Amniotic stem cell (primary cell): Measurements from ENCODE around the gene MALL.
"Not testable (repeated sequence)": the region's sequence is repeated elsewhere in the genome, so short reads cannot be mapped to it uniquely, and the experiment has no call there.

Source experiments
- DNase-seq: peaks from one replicate; lab custom pipeline; 2025; lab: John Stamatoyannopoulos, UW

MALL gene

DNA sequence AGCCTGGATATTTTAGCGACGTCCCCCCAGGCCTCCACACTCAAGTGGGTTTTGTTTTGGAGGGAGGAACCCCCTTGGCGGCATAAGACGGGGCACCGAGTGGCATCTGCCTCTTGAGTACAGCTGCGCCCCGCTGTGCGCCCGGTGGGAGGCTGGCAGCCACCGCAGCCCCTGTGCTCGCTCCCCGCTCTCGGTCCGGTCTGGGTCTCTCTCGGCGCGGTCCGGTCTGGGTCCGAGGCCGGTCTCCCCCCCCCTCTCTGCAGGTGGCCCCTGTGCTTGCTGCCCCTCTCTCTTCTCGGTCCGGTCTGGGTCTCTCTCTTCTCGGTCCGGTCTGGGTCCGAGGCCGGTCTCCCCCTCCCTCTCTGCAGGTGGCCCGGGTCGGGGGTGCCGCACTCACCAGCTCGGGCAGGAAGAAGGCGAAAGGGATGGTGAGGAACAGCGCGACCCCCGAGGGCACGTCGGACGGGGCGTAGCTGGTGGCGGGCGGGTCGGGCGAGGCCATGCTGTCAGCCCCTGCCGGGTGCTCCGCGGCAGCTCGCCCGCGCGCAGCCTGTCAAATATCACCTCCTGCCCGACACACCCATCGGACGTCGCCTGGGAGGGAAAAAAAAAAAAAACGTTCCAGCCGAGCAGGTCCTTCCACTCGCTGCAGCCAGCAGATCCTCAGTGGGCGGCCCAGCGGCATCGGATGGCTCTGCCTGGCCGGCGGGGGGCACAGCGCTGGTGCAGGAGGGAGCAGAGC lies at the start of gene MALL:
Gene MALL (minus strand): TSS at position 532 of the 742 bp plus-strand sequence. CDS start 30 bp downstream, at position 502.
- no peak for DNase-seq

DNA sequence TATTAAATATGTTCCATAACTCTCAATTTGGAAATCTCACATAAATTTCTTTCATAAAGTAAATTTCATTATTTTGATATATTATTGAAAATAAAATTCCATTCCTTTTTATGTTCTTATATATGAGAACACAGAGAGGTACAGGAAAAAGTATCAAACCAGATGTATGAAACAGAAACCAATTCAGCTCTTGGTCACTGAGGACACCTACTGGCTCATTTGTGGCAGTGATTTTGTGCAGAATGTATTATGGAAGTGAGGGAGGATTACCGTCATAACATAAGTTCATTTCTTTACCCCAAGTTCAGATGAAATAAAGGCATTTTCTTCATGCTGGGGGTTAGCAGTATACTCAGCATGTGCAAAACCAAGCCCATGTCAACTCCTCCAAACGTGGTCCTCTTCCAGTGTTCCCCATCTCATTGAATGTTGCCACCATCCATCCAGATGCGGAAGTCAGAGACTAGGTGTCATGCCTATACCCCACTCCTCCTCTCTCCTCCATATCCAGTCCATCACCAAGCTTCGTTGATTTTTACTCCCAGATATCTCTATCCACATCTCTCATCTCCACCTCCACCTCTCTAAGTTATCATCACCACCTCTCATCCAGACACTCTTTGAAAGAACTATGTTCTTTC lies 41.7 kb upstream of the MALL start:
- peak; percentile 41 for DNase-seq

DNA sequence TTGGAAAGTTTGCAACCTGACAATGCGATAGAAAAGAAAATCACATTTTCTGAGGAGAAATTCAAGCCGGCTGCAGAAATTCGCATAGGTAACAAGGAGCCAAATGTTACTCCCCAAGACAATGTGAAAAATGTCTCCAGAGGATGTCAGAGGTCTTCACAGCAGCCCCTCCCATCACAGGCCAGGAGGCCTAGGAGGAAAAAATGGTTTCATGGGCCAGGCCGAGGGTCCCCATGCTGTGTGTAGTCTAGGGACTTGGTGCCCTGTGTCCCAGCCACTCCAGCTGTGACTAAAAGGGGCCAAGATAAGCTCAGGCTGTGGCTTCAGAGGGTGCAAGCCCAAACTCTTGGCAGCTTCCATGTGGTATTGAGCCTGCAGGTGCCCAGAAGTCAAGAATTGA lies 39.2 kb upstream of the MALL start:
- not testable (repeated sequence) for DNase-seq

DNA sequence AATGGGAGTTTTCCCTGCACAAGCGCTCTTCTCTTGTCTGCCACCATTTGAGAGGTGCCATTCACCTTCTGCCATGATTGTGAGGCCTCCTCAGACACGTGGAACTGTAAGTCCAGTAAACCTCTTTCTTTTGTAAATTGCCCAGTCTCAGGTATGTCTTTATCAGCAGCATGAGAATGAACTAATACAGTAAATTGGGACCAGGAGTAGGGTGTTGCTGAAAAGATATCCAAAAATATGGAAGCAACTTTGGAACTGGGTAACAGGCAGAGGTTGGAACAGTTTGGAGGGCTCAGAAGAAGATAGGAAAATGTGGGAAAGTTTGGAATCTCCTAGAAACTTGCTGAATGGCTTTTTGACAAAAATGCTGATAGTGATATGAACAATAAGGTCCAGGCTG lies 38.6 kb upstream of the MALL start:
- DNase-seq: not testable (repeated sequence)

DNA sequence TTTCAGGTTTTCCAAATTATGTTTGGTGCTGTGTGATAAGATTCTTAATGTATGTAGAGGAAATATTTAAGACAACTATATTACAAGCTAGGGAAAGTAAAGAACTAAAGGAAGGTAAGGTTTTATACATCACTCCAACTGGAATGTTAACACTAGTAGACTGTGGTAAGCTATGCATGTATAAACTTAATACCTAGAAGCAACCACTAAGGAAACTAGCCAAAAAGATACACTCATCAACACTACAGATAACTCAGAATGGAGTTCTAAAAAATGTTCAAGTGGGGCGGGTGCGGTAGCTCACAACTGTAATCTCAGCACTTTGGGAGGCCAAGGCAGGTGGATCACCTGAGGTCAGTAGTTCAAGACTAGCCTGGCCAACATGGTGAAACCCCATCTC lies 37.8 kb upstream of the MALL start:
- DNase-seq: no peak

DNA sequence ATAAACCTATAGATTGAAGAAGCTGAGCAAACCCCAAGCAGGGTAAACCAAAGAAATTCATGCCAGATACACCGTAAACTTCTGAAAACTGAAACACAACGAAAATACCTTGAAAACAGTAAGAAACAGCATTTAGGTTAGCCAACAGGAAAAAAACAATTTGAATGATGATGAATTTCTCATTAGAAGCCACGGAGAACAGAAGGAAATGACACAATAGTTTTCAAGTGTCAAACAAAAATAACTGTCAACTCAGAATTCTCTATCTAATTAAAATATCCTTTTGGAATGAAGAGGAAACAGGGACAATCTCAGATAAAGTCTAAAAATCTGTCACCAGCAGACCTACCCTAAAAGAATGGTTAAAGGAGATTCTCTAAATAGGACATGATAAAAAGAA lies 37.3 kb upstream of the MALL start:
- no peak for DNase-seq

DNA sequence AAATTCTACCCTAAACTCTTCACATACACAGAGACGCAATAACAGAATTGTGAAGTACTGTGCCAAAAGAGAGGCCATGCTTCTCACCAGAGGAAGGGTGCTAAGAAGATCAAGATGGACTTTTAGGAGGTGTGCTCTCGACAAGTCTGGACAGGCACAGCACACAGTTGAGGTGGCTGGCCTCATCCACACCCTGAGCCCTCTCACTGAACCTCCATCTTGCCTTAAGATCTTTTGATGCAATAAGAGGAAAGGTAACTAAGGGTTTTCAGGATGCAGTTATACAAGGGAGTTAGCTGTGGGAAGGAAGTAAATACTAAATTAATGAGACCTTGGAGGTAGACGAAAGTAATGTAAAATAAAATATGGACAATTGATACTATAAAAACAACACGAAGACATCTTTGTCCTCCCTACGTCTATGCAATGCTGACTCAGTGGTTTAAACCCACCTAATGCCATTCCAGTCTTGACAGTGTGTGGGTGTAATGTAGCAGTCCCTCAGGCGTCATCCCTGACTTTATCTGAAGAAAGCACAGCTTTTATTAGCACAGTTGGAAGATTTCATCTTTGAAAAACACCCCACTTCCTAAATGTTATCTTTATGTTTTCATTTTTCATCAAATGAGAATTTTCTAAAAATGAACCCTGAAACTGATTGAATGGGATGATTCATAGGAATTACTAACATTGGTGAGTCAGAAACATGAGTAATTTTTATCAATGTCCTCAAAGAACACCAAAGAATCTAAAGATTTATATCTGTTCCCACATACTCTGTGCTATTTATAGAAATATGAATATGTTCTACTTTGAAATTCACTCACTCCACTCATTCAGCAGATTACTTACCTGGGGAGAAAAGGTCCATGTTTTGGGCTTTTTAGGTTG lies 34.0 kb upstream of the MALL start:
- DNase-seq: peak; percentile 52

DNA sequence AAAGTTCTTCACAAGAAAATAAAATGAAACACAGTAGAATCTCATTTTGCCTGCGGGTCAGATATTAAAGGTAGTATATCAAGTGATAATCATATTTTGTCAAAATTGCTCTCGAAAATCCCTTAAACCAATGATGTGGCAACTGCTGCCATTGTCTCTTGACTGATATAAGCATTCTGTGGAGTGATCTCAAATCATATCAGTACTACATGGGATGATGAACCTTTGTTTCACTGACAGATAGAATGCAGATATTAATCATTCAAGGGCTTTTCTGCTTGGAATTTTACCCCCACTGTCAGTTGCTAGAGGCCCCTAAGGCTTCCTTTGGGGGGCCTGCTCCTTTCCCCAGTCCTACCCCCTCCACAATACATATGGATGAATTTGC lies 31.3 kb upstream of the MALL start:
- no peak for DNase-seq

DNA sequence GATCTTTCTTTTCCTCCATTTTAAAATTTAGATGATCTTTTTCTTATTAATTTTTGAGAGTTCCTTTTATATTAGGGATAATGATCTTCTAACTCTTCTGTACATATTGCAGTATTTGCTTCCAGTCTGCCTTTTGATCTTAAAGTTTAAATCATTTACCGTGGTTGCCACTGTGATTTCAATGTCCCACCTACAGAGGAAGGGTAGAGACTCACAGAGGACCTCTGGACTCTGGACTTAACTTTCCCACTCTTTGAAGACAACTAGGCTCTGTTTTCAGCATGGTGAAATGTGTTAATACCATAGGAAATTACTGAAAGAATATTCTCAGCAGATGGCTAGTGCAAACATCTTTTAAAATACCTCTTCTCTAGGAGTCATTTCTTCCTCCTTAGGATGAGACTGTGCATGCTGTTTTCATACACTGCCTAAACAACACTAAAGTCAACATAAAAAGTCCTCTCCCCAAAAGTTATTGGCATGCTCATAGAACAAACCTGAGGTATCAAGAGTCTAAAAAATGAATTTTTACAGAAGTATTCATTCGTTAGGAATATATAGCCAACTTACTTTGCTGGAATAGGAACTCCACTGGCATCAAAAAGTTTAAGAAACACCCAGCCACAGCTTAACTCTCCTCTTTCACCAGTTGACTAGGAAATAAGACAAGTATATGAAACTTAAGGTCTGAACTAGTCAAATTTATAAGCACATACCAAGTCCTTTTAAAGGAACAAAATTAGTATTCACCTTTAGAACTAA lies 30.7 kb upstream of the MALL start:
- no peak for DNase-seq

DNA sequence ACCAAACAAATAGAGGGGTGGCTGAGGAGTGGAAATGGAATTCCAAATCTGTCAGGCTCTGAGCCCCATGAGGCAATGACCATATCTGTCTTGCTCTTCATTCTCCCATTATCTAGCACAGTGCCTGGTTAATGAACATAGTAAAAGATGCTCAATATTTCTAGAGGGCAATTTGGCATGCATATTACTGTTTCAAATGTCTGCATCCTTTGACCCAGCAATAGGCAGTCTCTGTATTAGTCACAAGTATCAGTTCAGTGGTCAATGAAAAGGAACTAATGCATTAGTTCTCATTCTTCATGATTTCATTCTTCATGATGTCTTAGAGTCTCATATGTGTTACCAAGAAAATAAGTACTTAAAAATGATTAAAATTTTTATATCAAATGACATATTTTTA lies 28.4 kb upstream of the MALL start:
- DNase-seq: no peak

DNA sequence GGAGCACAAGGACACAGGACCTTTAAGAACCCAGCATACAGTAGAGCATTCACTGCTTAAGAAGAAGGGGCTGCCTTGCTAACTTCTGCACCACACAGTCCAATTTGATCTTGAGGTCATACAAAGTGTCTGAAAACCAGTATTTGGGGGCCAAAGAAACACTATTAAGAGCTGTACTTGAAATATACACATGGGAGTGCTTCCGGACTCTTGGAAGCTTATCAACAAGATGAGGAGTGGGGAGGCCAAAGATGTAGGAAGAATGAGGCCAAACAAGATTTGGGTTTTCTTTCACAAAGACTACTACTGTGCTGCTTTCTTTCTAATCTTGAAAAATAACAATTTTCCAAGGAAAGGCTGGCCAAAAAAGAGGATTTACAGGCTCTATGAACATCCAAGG lies 24.8 kb upstream of the MALL start:
- DNase-seq: no peak

DNA sequence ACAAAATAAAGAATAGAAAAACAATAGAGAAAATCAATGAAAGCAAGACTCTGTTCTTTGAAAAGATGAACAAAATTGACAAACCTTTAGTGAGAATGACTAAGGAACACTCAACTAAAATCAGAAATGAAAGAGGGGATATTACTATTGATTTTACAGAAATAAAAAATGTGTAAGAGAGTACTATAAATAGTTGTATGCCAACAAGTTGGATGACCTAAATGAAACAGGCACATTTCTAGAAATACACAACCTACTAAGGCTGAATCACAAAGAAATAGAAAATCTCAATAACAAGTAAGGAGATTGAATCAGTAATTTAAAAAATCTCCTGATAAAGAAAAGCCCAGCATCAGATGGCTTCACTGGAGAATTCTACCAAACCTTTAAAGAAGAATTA lies 18.4 kb upstream of the MALL start:
- no peak for DNase-seq

DNA sequence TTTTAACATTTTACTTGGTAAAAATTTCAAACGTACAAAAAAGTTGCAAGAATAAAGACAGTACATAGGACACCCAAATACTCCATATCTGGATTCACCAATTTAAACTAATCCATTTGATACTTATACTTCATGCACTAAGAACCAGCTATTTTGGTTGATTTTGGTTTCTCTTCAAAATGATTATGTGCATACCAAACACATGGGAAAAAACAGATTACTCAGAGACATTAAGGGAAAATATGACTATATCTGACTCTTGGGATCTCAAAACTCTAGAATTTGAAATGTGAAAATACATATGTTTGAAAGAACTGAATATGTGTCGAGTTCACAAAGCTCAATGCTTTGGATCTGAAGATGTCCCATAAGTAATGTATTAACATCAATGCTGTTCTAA lies 15.5 kb upstream of the MALL start:
- DNase-seq: no peak

DNA sequence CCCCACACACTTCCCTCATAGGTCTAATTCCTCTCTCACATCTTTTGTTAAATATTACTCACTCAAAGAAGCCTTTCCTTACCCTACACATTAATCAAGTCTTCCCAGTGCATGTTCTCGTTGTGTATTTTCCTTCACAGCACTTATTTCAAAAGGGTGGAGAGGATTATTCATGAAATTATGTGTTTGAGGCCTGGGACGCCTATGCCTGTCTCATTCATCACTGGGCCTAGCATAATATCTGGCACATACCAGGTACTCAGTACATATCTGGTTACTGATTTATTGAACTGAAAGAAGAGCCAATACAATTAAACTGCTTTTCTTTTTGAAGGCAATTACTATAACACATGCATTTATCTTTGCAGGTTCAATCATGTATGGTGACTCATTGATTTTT lies 15.1 kb upstream of the MALL start:
- DNase-seq: no peak

DNA sequence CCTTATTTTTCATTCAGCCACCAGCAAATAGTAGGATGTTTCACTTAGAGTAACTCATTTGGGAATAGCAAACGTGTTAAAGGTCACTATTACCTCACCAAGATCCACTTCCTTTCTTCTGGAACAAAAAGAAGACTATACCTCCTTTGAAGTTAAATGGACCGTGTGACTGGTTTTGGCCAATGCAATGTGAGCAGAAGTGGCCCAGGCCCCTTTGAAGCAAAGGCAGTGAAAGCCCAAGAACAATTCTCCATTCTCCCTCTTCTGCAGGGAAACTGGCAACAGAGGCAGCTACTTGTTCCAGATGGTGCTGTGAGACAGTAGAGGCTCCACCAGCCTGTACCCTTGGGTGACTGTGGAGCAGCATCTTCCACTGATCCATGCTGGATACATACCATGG lies 11.3 kb upstream of the MALL start:
- no peak for DNase-seq

DNA sequence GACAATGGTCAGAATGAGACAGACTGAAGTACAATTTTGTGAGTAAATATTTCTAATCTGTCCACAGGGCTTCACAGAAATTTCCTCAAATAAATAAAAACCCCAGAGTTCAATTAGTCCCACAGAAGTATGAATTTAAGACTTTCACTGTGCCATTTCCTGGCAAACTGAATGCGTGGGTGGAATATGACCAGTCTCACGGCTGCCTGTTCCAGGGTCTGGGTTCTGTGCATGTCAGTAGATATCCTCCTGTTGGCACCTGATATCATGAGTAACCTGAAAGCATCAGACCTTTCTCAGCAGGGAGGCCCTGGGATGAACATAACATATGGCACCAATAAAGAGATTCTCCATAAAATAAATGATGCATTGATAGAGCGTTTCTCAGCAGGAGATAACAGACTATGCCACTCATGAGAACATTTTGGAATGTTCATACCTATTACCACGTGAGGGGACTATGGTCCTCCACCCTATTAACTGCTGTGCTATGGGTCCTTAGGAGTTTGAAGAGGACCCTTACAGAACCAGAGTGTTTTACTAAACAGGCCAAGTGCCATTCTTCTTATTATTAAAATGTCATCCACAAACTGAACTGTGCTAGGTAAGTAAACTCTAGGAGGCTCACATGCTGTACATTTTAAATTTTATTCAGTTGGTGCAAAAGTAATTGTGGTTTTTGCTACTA lies 10.6 kb upstream of the MALL start:
- no peak for DNase-seq

DNA sequence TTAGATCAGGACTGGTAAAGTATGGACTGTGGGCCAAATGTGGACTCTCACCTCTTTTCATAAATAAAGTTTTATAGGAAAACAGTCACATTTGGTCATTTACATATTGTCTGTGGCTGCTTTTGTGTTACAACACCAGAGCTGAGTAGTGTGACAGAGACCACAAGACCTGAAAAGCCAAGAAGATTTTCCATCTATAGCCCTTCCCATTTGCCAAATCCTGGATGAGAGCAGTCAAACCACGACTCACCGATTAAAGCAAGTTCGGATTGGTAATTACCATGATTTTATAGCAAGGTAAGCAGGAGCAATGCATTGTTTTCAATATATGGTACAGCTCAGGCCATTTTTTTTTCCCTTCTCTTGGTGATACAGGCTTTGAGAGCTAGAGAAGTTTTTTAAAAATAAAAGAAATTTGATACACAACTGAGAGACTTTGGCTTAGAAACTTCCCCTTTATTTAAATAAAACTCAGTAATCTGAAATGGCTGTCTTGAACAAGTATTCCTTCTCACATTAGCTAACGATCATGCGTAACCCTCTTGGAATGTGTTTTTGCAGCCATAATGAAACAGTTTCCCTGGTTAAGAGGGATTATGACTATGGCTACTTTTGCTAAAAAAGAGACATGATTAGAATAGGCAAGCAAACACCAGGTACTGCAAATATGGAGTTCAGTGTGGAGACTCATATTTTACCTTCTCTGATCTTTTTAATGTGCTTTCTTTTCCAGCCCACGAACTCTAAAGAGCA lies 9.5 kb upstream of the MALL start:
- no peak for DNase-seq

DNA sequence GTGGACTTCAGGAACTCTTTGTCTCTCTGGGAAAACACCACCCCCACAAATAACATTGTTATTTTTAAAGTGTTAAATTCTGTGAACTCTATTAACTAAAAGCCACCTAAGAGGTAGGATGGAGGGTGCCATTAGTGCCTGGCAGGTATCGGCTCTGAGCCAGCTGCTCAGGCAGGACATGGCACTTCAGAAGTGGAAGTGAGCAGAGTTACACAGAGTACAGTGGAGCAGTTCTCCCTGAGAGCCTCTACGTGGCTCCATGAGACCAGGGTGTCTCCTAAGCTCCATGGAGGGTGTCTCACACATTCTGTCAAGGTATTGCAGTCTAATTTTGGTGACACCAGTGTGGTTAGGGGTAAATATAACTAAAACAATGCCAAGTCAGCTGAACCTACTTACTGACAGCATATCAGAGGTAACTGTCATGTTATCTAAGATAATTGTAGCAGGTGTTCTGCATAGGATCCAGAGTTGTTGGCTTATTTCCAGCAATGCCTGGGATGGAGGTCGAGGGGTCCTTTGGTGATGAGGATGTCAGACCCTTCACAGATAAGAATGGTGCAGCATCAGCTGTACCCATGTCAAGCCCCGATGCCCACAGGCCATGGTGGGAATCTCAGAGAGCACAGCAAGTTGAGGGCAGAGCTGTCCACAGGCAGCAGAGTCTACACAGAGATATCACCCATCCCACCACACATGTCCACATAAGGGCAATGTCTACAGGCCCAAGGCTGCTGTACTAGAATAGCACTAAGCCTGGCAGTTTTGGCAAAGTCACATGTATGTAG lies 8.6 kb upstream of the MALL start:
- no peak for DNase-seq

DNA sequence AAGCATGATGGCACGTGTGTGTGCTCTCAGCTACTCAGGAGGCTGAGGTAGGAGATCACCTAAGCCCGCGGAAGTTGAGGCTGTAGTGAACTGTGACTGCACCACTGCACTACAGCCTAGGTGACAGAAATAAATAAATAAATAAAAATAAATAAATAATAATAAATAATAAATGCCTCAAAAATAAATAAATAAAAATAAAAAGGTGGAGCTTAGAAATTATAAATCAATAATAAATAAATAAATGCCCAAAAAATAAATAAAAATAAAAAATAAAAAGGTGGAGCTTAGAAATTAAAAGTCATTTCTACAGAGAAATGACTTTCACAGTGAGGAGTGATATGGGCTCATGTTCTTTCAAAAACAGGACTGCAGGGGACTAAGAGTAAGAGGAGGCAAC lies 6.0 kb upstream of the MALL start:
- DNase-seq: no peak

DNA sequence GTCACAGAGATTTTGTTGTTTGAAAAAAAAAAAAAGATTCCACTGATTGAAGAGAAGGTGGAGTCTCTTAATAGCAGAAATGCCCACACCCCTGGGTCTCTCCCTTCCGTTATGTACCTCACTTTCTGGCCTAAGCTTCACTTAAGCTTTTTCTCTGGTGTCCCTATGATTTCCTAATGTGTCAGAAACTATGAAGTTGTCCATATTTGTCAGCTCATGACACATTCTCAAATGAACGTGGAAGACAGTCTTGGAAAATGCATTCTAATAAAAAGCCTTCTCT lies 5.4 kb upstream of the MALL start:
- DNase-seq: no peak
